Endothelial cell of umbilical vein (primary cell): Measurements from ENCODE around the gene XIST. TPM values are rescaled to one million over a fixed set of nuclear protein-coding genes. Genes with fewer than 3 reads are reported as not detected.

Source experiments
- BruUV-seq: library from RNA; stranded (reverse); fragments of 400-500 nt; replicated peaks from 2 replicates; lab custom pipeline; 2021; lab: Mats Ljungman, UMichigan
- CTCF ChIA-PET: fragments of 300-600, 350-600 bp; sonication (Branson Sonifier 250); formaldehyde crosslinking; loops from one replicate; lab custom pipeline; 2021; ENCODE audit warnings: antibody characterized with exemption, inconsistent platforms; lab: Charles Lee
- POLR2A ChIA-PET: fragments of 300-600, 350-600 bp; sonication (Branson Sonifier 250); formaldehyde crosslinking; loops from one replicate; lab custom pipeline; 2021; ENCODE audit warnings: antibody characterized with exemption, inconsistent platforms; lab: Charles Lee
- DNase-seq: peaks from one replicate; pipeline ENCODE4 v3.0.0-alpha.2; 2011; ENCODE audit warnings: low read depth, low spot score
- FAIRE-seq: peaks from 2 replicates; lab custom pipeline; 2011; peaks lifted over from hg19 to GRCh38; lab: Jason Lieb, UNC
- H2AFZ ChIP-seq: 2 replicates; pipeline ENCODE4 v1.6.0; 2012; ENCODE audit warnings: low read depth, low read length, control low read depth, inconsistent platforms
- H3K27ac ChIP-seq: 2 replicates; pipeline ENCODE4 v1.5.1; 2011; ENCODE audit warnings: low read depth, mild to moderate bottlenecking, control low read depth, low read length, moderate library complexity; ENCODE audit not compliant: insufficient read depth
- H3K27me3 ChIP-seq, 2 experiments: 2 replicates each; pipeline versions ENCODE4 v1.6.0 to v1.6.1; 2011; ENCODE audit warnings: low read length in 2 of 2, mixed read lengths in 1 of 2; ENCODE audit not compliant: control insufficient read depth in 2 of 2, insufficient read depth in 2 of 2
- H3K36me3 ChIP-seq, 2 experiments: 2 replicates in 1 of 2; 3 replicates in 1 of 2; pipeline ENCODE4 v1.5.1; 2011; ENCODE audit warnings: low read length in 2 of 2, mild to moderate bottlenecking in 1 of 2, moderate library complexity in 1 of 2; ENCODE audit not compliant: control insufficient read depth in 2 of 2, insufficient read depth in 2 of 2; ENCODE audit errors: extremely low read depth in 1 of 2
- H3K4me1 ChIP-seq: 3 replicates; pipeline ENCODE4 v1.5.1; 2011; ENCODE audit warnings: mild to moderate bottlenecking, low read length; ENCODE audit not compliant: control insufficient read depth, insufficient read depth; ENCODE audit errors: extremely low read depth
- H3K4me2 ChIP-seq: 2 replicates; pipeline ENCODE4 v1.6.1; 2011; ENCODE audit warnings: low read length, control low read depth, mixed read lengths; ENCODE audit not compliant: insufficient read depth
- H3K4me3 ChIP-seq, 3 experiments: fragments of 200-600 bp in 1 of 3; sonication (generic), shearing (Covaris generic) in 1 of 3; replicated peaks in 1 of 3; 2 replicates each; pipeline ENCODE4 v1.5.1; 2011 to 2016; ENCODE audit warnings: control low read depth in 3 of 3, low read length in 3 of 3, mild to moderate bottlenecking in 2 of 3, inconsistent platforms in 1 of 3, low read depth in 1 of 3, moderate library complexity in 1 of 3; ENCODE audit not compliant: insufficient read depth in 1 of 3
- H3K79me2 ChIP-seq: 2 replicates; pipeline ENCODE4 v1.6.0; 2012; ENCODE audit warnings: low read length, inconsistent platforms; ENCODE audit not compliant: control insufficient read depth, insufficient read depth
- H3K9ac ChIP-seq: replicated peaks from 2 replicates; pipeline ENCODE3; 2011; ENCODE audit warnings: low read length, control low read depth; ENCODE audit not compliant: insufficient read depth; ENCODE audit errors: extremely low read depth
- H3K9me1 ChIP-seq: replicated peaks from 3 replicates; pipeline ENCODE4 v1.6.0; 2011; ENCODE audit warnings: mild to moderate bottlenecking, low read length; ENCODE audit not compliant: control insufficient read depth, insufficient read depth; ENCODE audit errors: extremely low read depth
- H3K9me3 ChIP-seq: replicated peaks from 2 replicates; pipeline ENCODE4 v1.5.1; 2012; ENCODE audit warnings: low read length, inconsistent platforms; ENCODE audit not compliant: control insufficient read depth, insufficient read depth
- H4K20me1 ChIP-seq: replicated peaks from 2 replicates; pipeline ENCODE3; 2011; ENCODE audit warnings: mild to moderate bottlenecking, low read length; ENCODE audit not compliant: control insufficient read depth, insufficient read depth; ENCODE audit errors: extremely low read depth
- CTCF ChIP-seq, 2 donors: IDR thresholded peaks; 1 replicate in 1 of 2; 2 replicates in 1 of 2; pipeline ENCODE4 v1.5.1; 2011; ENCODE audit warnings: low read length in 2 of 2, mild to moderate bottlenecking in 2 of 2, moderate library complexity in 2 of 2, control low read depth in 1 of 2, inconsistent platforms in 1 of 2, low read depth in 1 of 2; ENCODE audit not compliant: insufficient read depth in 1 of 2; ENCODE audit errors: extremely low read depth in 1 of 2
- EZH2 ChIP-seq: IDR thresholded peaks from 2 replicates; pipeline ENCODE4 v1.6.1; 2012; ENCODE audit warnings: borderline replicate concordance, low read depth, mild to moderate bottlenecking, moderate library complexity, low read length, inconsistent platforms; ENCODE audit not compliant: severe bottlenecking
- FOS ChIP-seq: IDR thresholded peaks from 2 replicates; pipeline ENCODE4 v1.6.1; 2011; ENCODE audit warnings: mild to moderate bottlenecking, low read length, moderate library complexity, borderline replicate concordance; ENCODE audit not compliant: insufficient read depth
- GATA2 ChIP-seq: IDR thresholded peaks from 2 replicates; pipeline ENCODE4 v1.7.0; 2011; ENCODE audit warnings: low read depth, mild to moderate bottlenecking, moderate library complexity, mixed read lengths, low read length; ENCODE audit not compliant: insufficient read length, insufficient read depth
- JUN ChIP-seq: IDR thresholded peaks from 2 replicates; pipeline ENCODE4 v1.6.1; 2011; ENCODE audit warnings: borderline replicate concordance, low read depth; ENCODE audit not compliant: insufficient read length, insufficient read depth
- MAX ChIP-seq: IDR thresholded peaks from 2 replicates; pipeline ENCODE4 v1.6.1; 2011; ENCODE audit not compliant: insufficient read depth, insufficient read length
- MYC ChIP-seq: IDR thresholded peaks from one replicate; pipeline ENCODE4 v1.6.1; 2011; ENCODE audit warnings: mild to moderate bottlenecking, low read depth, low read length
- POLR2A ChIP-seq: IDR thresholded peaks from 2 replicates; pipeline ENCODE4 v1.6.1; 2012; ENCODE audit warnings: low read depth, mild to moderate bottlenecking, control low read depth, low read length
- POLR2AphosphoS5 ChIP-seq: IDR thresholded peaks from 2 replicates; pipeline ENCODE4 v1.6.1; 2012; ENCODE audit warnings: low read depth, mild to moderate bottlenecking, control low read depth, low read length, moderate library complexity; ENCODE audit not compliant: insufficient read depth
- dilution Hi-C: fragments of 300-500 bp; cut with MboI; formaldehyde crosslinking; loops from one replicate; pipeline ENCODE4 v1.15.0; 2019; ENCODE audit warnings: low sequenced_read_pairs; ENCODE audit not compliant: extremely low pct_ligation_motif_present
- intact Hi-C: fragments of 100-400 bp; cut with micrococcal nuclease; formaldehyde crosslinking; loops from one replicate; pipeline ENCODE4 v1.10.0; 2022
- polyA plus RNA-seq, 4 experiments: library from polyadenylated mRNA; depleted of rRNA in 3 of 4; stranded (reverse) in 3 of 4; unstranded in 1 of 4; fragments of >200 nt; gene quantifications; 2 replicates each; pipeline versions ENCODE4 v1.2.1 to v1.2.3, GENCODE V29; 2011 to 2012; ENCODE audit warnings: missing spikeins in 1 of 4
- total RNA-seq: library from RNA; stranded (reverse); gene quantifications from 2 replicates; pipeline ENCODE4 v1.2.3, GENCODE V29; 2021

Gene XIST
- total and polyA plus RNA-seq, 2 donors (not counting 3 experiments of a cell fraction or from before 2014, with no cell fraction given) = 0.03 to 0.07 TPM

- Histone ChIP-seq H4K20me1 (no peaks in the 10 kb centered on the region), H3K9ac (no peak overlapping the region), H3K4me2 (no peak overlapping the region), H3K9me1 (no peaks in the 10 kb centered on the region), H2AFZ (no peak overlapping the region), H3K9me3 (no peaks in the 10 kb centered on the region), H3K36me3 (no peaks in the 10 kb centered on the region), H3K4me1 (no peaks in the 10 kb centered on the region), H3K27me3 (no peaks in the 10 kb centered on the region), H3K79me2 (no peaks in the 10 kb centered on the region), H3K4me3 (no peak overlapping the region), H3K27ac (no peak overlapping the region)
- BruUV-seq = no TSS peak
- dilution Hi-C loops = no loop called here
- TF ChIP-seq POLR2A (no peak), CTCF (IDR thresholded peaks at IDR 0.05; ENCODE audit: extremely low read depth in 1 of 2, insufficient read depth in 1 of 2, low read depth in 1 of 2, low read length in 2 of 2) (no peak), EZH2 (no peak), POLR2AphosphoS5 (no peak), MYC (no peak), GATA2 (no peak), MAX (no peak), JUN (no peak), FOS (no peak)
- POLR2A ChIA-PET = no interaction called here
- DNase-seq (no peak), FAIRE-seq (no peak)
- intact Hi-C loops = no loop called here
- CTCF ChIA-PET = no interaction called here
Measured at GRCh38 chrX:73868916-73869315, 16.4 kb upstream of the XIST start.
